ENCODE measurements around the gene MEAK7.

MEAK7 gene

GRCh38 chr16:84502075-84502474 lies 2.4 kb downstream of the MEAK7 start:
- DNase-seq (ENCODE audit: low spot score): no peak
- TF ChIP-seq, protein P1, sequence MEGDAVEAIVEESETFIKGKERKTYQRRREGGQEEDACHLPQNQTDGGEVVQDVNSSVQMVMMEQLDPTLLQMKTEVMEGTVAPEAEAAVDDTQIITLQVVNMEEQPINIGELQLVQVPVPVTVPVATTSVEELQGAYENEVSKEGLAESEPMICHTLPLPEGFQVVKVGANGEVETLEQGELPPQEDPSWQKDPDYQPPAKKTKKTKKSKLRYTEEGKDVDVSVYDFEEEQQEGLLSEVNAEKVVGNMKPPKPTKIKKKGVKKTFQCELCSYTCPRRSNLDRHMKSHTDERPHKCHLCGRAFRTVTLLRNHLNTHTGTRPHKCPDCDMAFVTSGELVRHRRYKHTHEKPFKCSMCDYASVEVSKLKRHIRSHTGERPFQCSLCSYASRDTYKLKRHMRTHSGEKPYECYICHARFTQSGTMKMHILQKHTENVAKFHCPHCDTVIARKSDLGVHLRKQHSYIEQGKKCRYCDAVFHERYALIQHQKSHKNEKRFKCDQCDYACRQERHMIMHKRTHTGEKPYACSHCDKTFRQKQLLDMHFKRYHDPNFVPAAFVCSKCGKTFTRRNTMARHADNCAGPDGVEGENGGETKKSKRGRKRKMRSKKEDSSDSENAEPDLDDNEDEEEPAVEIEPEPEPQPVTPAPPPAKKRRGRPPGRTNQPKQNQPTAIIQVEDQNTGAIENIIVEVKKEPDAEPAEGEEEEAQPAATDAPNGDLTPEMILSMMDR (IDR thresholded peaks at IDR 0.05; ENCODE audit: borderline replicate concordance, control extremely low read depth, extremely low read depth, insufficient read depth, missing control alignments): no peak
- in situ Hi-C loops (cut with MboI; ENCODE audit: low sequenced_read_pairs, unreplicated experiment): loop anchor here (25.0 kb wide), 1 partner anchor 460 kb away; no protein-coding TSS in a partner anchor

DNA sequence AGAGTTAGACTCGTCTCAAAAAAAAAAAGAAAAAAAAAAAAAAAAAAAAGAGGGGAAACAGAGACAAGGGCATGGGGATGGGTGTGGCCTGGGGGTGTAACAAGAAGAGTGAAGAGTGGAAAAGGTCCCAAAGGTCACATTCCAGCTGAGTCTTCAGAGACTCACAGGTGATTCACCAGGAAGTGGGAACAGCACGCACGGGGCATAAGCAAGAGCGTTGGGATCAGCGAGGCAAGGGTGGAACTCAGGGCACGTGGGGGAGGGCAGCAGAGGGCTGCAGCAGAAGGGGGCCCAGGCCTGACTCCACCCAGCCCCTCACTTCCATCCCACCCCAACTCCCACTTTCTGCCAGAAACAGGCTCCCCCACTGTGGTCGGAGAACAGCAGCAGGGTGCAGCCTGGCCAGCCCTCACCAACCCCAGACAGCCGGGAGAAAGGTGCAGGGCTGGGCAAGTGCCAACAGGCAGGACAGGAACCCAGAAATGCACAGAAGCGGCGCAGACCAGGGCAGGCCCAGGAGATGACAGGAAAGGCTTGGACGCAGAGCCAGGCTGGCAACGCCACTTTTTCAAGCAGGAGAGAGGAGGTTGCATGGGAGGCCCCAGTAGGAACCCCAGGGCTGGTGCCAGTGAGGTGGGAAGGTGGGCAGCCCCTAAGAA lies 3.3 kb downstream of the MEAK7 start:
- in situ Hi-C loops (cut with MboI; ENCODE audit: low sequenced_read_pairs, unreplicated experiment): loop anchor here (25.0 kb wide), 1 partner anchor 461 kb away; no protein-coding TSS in a partner anchor
- no peak for DNase-seq (ENCODE audit: low spot score)
- TF ChIP-seq, protein P1 (IDR thresholded peaks at IDR 0.05; ENCODE audit: borderline replicate concordance, control extremely low read depth, extremely low read depth, insufficient read depth, missing control alignments): no peak

- no peak for DNase-seq (ENCODE audit: low spot score)
- in situ Hi-C loops (cut with MboI; ENCODE audit: low sequenced_read_pairs, unreplicated experiment): loop anchor here (25.0 kb wide), 1 partner anchor 462 kb away; no protein-coding TSS in a partner anchor
- TF ChIP-seq, protein P1 (IDR thresholded peaks at IDR 0.05; ENCODE audit: borderline replicate concordance, control extremely low read depth, extremely low read depth, insufficient read depth, missing control alignments): no peak
Measured at GRCh38 chr16:84500531-84500930, 3.9 kb downstream of the MEAK7 start.

DNA sequence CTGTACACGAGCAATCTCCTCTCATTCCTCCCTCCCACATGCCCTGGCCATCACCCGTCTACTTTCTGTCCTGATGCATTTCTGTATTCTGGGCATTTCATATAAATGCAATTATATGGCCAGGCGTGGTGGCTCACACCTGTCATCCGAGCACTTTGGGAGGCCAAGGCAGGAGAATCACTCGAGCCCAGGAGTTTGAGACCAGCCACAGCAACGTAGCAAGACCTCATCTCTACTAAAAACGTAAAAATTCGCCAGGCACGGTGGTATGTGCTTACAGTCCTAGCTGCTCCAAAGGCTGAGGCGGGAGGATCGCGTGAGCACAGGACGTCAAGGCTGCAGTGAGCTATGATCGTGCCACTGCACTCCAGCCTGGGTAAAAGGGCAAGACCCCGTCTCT lies 4.8 kb downstream of the MEAK7 start:
- TF ChIP-seq, protein P1 (IDR thresholded peaks at IDR 0.05; ENCODE audit: borderline replicate concordance, control extremely low read depth, extremely low read depth, insufficient read depth, missing control alignments): no peak
- in situ Hi-C loops (cut with MboI; ENCODE audit: low sequenced_read_pairs, unreplicated experiment): loop anchor here (25.0 kb wide), 3 partner anchors 212 to 537 kb away; partner anchors contain the start of genes NECAB2, OSGIN1 and WFDC1
- DNase-seq (ENCODE audit: low spot score): no peak

- no peak for DNase-seq (ENCODE audit: low spot score)
- in situ Hi-C loops (cut with MboI; ENCODE audit: low sequenced_read_pairs, unreplicated experiment): loop anchor here (25.0 kb wide), 2 partner anchors 212 to 537 kb away; partner anchors contain the start of genes NECAB2, OSGIN1 and WFDC1
- TF ChIP-seq, protein P1 (IDR thresholded peaks at IDR 0.05; ENCODE audit: borderline replicate concordance, control extremely low read depth, extremely low read depth, insufficient read depth, missing control alignments): no peak
Measured at GRCh38 chr16:84498859-84499620, 5.4 kb downstream of the MEAK7 start.

GRCh38 chr16:84498223-84498610 lies 6.2 kb downstream of the MEAK7 start:
- in situ Hi-C loops (cut with MboI; ENCODE audit: low sequenced_read_pairs, unreplicated experiment): loop anchor here (25.0 kb wide), 2 partner anchors 211 to 536 kb away; partner anchors contain the start of genes NECAB2, OSGIN1 and WFDC1
- no peak for DNase-seq (ENCODE audit: low spot score)

More at GRCh38 chr16:84498223-84498610, 6.2 kb downstream of the MEAK7 start:
- TF ChIP-seq, protein P1 (IDR thresholded peaks at IDR 0.05; ENCODE audit: borderline replicate concordance, control extremely low read depth, extremely low read depth, insufficient read depth, missing control alignments): no peak
